HepG2 (cell line): Measurements from ENCODE around the gene SELL. TPM values are rescaled to one million over a fixed set of nuclear protein-coding genes. Genes with fewer than 3 reads are reported as not detected.

Source experiments
- ATF1 ChIP-seq: IDR thresholded peaks from 2 replicates; pipeline ENCODE4 v1.6.1; 2016; ENCODE audit warnings: mild to moderate bottlenecking, control low read depth
- HNF4G ChIP-seq, 2 experiments: sonication (generic) in 1 of 2; formaldehyde crosslinking in 1 of 2; IDR thresholded peaks; 2 replicates each; pipeline versions ENCODE4 v1.4.0 to v1.6.1; 2011 to 2020; ENCODE audit warnings: borderline replicate concordance in 2 of 2, low read depth in 2 of 2, mild to moderate bottlenecking in 2 of 2, low read length in 1 of 2, missing genetic modification reagents in 1 of 2, moderate library complexity in 1 of 2
- KLF16 ChIP-seq, 2 experiments: sonication (generic) in 1 of 2; formaldehyde crosslinking in 1 of 2; IDR thresholded peaks; 2 replicates each; pipeline versions ENCODE4 v1.6.1 to v1.8.0; 2016 to 2023; ENCODE audit warnings: missing genetic modification reagents in 2 of 2, missing compliant biosample characterization in 1 of 2
- SMAD1 ChIP-seq: sonication (generic); formaldehyde crosslinking; IDR thresholded peaks from 2 replicates; pipeline ENCODE4 v1.4.0; 2020; ENCODE audit warnings: missing genetic modification reagents, low read depth, mild to moderate bottlenecking, borderline replicate concordance
- SSRP1 ChIP-seq: IDR thresholded peaks from 2 replicates; pipeline ENCODE4 v1.6.1; 2016; ENCODE audit warnings: control low read depth
- polyA plus RNA-seq, 8 experiments: library from polyadenylated mRNA; depleted of rRNA in 3 of 8; stranded (reverse) in 7 of 8; unstranded in 1 of 8; fragments of >200 nt; fragmentation: Illumina TruSeq in 4 of 8; extraction: Trizol in 4 of 8; gene quantifications; 2 replicates each; pipeline versions ENCODE4 v1.2.1 to v1.2.3, GENCODE V29; 2011 to 2016; ENCODE audit warnings: low read depth in 4 of 8, missing spikeins in 1 of 8, mixed read lengths in 1 of 8; ENCODE audit not compliant: insufficient read depth in 1 of 8
- total RNA-seq, 5 experiments: library from RNA; depleted of rRNA; stranded (reverse); fragments of >200 nt; fragmentation: Illumina TruSeq; extraction: Trizol; gene quantifications; 2 replicates each; pipeline ENCODE4 v1.2.3, GENCODE V29; 2016; ENCODE audit warnings: low read depth in 1 of 5
- TF ChIP-seq, protein P1 (sequence below): sonication (generic); formaldehyde crosslinking; IDR thresholded peaks from 2 replicates; pipeline ENCODE4 v1.4.0; 2020; ENCODE audit warnings: missing genetic modification reagents
- TF ChIP-seq, protein P2 (sequence below): sonication (generic); formaldehyde crosslinking; IDR thresholded peaks from 2 replicates; pipeline ENCODE4 v1.4.0; 2020; ENCODE audit warnings: missing genetic modification reagents

Gene SELL
- total and polyA plus RNA-seq, 2 of the 13 experiments (the other 11 are each of a cell fraction or from before 2014, with no cell fraction given), result 0.13 to 0.18 TPM

DNA sequence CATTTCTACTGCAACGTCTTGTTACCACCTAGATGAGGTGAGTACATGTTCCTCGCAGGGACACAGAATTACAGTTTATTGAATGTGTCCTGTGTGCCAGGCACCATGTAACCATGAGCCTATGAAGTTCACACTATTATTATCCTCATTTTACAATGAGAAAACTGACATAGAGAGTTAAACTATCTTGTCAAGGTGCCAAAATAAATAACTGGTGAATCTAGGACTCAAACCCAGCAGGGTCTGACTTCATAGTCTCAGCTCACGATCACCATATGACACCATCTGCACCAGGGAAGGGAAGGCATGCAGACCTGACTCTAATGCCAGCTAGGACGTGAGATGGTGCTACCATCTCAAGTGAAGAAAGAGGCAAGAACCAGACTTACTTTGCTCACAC lies 20.0 kb upstream of the SELL start (continued):
- TF ChIP-seq, protein P1, sequence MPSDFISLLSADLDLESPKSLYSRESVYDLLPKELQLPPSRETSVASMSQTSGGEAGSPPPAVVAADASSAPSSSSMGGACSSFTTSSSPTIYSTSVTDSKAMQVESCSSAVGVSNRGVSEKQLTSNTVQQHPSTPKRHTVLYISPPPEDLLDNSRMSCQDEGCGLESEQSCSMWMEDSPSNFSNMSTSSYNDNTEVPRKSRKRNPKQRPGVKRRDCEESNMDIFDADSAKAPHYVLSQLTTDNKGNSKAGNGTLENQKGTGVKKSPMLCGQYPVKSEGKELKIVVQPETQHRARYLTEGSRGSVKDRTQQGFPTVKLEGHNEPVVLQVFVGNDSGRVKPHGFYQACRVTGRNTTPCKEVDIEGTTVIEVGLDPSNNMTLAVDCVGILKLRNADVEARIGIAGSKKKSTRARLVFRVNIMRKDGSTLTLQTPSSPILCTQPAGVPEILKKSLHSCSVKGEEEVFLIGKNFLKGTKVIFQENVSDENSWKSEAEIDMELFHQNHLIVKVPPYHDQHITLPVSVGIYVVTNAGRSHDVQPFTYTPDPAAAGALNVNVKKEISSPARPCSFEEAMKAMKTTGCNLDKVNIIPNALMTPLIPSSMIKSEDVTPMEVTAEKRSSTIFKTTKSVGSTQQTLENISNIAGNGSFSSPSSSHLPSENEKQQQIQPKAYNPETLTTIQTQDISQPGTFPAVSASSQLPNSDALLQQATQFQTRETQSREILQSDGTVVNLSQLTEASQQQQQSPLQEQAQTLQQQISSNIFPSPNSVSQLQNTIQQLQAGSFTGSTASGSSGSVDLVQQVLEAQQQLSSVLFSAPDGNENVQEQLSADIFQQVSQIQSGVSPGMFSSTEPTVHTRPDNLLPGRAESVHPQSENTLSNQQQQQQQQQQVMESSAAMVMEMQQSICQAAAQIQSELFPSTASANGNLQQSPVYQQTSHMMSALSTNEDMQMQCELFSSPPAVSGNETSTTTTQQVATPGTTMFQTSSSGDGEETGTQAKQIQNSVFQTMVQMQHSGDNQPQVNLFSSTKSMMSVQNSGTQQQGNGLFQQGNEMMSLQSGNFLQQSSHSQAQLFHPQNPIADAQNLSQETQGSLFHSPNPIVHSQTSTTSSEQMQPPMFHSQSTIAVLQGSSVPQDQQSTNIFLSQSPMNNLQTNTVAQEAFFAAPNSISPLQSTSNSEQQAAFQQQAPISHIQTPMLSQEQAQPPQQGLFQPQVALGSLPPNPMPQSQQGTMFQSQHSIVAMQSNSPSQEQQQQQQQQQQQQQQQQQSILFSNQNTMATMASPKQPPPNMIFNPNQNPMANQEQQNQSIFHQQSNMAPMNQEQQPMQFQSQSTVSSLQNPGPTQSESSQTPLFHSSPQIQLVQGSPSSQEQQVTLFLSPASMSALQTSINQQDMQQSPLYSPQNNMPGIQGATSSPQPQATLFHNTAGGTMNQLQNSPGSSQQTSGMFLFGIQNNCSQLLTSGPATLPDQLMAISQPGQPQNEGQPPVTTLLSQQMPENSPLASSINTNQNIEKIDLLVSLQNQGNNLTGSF (CRISPR knock-in tag), result no peak
- TF ChIP-seq SSRP1, result no peak
- no peak for TF ChIP-seq KLF16 (CRISPR knock-in tag; IDR thresholded peaks at IDR 0.05)
- TF ChIP-seq ATF1 (CRISPR knock-in tag), result no peak
- TF ChIP-seq, protein P2, sequence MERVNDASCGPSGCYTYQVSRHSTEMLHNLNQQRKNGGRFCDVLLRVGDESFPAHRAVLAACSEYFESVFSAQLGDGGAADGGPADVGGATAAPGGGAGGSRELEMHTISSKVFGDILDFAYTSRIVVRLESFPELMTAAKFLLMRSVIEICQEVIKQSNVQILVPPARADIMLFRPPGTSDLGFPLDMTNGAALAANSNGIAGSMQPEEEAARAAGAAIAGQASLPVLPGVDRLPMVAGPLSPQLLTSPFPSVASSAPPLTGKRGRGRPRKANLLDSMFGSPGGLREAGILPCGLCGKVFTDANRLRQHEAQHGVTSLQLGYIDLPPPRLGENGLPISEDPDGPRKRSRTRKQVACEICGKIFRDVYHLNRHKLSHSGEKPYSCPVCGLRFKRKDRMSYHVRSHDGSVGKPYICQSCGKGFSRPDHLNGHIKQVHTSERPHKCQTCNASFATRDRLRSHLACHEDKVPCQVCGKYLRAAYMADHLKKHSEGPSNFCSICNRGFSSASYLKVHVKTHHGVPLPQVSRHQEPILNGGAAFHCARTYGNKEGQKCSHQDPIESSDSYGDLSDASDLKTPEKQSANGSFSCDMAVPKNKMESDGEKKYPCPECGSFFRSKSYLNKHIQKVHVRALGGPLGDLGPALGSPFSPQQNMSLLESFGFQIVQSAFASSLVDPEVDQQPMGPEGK (CRISPR knock-in tag), result no peak
- no peak for TF ChIP-seq HNF4G (IDR thresholded peaks at IDR 0.05; ENCODE audit: borderline replicate concordance, low read depth, low read length)
- no peak for TF ChIP-seq HNF4G (CRISPR knock-in tag; IDR thresholded peaks at IDR 0.05; ENCODE audit: borderline replicate concordance, low read depth)
- no peak for TF ChIP-seq SMAD1 (CRISPR knock-in tag)
